ENCODE measurements around the gene PEX1.

PEX1 gene

DNA sequence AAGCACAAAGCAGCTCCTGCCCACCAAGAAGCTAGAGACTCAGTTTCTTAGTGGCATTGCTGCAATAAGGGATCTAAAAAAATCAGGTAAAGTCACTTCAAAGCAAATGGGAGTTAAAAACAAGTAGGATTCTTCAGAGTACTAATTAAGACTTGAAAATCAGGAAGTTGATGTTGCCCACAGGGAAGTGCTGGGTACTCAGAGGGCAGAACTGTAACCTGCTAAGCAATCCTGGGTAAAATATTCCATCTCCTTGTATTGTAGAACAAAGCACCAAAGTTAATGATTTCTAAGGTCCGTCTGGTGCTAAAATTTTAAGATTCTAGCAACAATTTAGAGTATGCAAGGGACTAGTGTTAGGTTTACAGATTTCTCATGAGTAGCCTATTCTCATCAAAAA is 8.3 kb downstream of the PEX1 start (continued):
- TF ChIP-seq, protein P1, sequence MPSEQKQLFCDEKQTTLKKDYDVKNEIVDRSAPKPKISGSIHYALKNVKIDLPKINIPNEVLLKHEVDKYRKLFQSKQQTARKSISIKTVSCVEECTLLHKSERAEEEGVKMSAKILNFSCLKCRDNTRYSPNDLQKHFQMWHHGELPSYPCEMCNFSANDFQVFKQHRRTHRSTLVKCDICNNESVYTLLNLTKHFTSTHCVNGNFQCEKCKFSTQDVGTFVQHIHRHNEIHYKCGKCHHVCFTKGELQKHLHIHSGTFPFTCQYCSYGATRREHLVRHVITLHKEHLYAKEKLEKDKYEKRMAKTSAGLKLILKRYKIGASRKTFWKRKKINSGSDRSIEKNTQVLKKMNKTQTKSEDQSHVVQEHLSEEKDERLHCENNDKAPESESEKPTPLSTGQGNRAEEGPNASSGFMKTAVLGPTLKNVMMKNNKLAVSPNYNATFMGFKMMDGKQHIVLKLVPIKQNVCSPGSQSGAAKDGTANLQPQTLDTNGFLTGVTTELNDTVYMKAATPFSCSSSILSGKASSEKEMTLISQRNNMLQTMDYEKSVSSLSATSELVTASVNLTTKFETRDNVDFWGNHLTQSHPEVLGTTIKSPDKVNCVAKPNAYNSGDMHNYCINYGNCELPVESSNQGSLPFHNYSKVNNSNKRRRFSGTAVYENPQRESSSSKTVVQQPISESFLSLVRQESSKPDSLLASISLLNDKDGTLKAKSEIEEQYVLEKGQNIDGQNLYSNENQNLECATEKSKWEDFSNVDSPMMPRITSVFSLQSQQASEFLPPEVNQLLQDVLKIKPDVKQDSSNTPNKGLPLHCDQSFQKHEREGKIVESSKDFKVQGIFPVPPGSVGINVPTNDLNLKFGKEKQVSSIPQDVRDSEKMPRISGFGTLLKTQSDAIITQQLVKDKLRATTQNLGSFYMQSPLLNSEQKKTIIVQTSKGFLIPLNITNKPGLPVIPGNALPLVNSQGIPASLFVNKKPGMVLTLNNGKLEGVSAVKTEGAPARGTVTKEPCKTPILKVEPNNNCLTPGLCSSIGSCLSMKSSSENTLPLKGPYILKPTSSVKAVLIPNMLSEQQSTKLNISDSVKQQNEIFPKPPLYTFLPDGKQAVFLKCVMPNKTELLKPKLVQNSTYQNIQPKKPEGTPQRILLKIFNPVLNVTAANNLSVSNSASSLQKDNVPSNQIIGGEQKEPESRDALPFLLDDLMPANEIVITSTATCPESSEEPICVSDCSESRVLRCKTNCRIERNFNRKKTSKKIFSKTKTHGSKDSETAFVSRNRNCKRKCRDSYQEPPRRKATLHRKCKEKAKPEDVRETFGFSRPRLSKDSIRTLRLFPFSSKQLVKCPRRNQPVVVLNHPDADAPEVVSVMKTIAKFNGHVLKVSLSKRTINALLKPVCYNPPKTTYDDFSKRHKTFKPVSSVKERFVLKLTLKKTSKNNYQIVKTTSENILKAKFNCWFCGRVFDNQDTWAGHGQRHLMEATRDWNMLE (tag by site-specific recombination; conservative IDR thresholded peaks at IDR 0.05; ENCODE audit: low read depth): no peak
- TF ChIP-seq ZNF560 (tag by site-specific recombination; IDR thresholded peaks at IDR 0.05; ENCODE audit: borderline replicate concordance) (no peak), ZNF248 (tag by site-specific recombination; IDR thresholded peaks at IDR 0.05) (no peak), ZEB2 (tag by site-specific recombination; IDR thresholded peaks at IDR 0.05) (no peak)
- TF ChIP-seq, protein P2, sequence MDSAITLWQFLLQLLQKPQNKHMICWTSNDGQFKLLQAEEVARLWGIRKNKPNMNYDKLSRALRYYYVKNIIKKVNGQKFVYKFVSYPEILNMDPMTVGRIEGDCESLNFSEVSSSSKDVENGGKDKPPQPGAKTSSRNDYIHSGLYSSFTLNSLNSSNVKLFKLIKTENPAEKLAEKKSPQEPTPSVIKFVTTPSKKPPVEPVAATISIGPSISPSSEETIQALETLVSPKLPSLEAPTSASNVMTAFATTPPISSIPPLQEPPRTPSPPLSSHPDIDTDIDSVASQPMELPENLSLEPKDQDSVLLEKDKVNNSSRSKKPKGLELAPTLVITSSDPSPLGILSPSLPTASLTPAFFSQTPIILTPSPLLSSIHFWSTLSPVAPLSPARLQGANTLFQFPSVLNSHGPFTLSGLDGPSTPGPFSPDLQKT (IDR thresholded peaks at IDR 0.05; ENCODE audit: borderline replicate concordance, low read depth, low read length): no peak

DNA sequence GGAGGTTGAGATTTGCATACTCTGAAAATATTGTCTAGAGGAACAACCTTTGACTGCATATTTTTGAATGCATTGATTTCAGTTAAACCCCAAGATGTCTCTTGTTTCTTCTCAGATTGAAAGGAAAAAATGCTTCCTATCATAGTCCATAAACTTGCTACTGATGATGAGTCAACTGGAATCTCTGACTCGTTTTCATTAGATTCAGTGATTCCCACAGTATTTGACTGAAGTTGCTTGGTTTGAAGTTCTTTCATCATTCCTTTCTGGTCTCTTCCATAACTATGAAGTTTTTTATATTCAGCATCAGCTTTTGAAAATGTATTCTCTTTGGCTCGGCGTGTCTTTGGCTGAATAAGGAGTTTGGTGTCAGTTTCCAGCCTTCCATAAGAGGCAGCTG is 10.7 kb downstream of the PEX1 start:
- H3K27ac ChIP-seq (ENCODE audit: extremely low read depth, low read depth, low read length): no peak overlapping the region
- H3K9me3 ChIP-seq (ENCODE audit: control insufficient read depth, insufficient read depth, low read depth, low read length): no peaks in the 10 kb centered on the region
- H3K4me1 ChIP-seq (ENCODE audit: control insufficient read depth, insufficient read depth, low read length): no peaks in the 10 kb centered on the region
- H3K36me3 ChIP-seq (ENCODE audit: control insufficient read depth in 2 of 2, insufficient read depth in 1 of 2, low read length in 2 of 2): peaks cover 41 to 47% of the 10 kb centered on the region in 2 experiments
- ChIA-PET POLR2A (interaction anchor here (1.8 kb wide), 1 partner anchor 11 kb away, joined by 11 read pairs; the partner anchor contains the start of genes PEX1 and RBM48), CTCF (no interaction called here)
- H3K4me3 ChIP-seq (ENCODE audit: low read depth, low read length): no peak overlapping the region
- no peak for TF ChIP-seq IKZF3 (tag by site-specific recombination; IDR thresholded peaks at IDR 0.05)
- no peak for TF ChIP-seq ZNF239 (tag by site-specific recombination; IDR thresholded peaks at IDR 0.05)
- TF ChIP-seq RBAK (tag by site-specific recombination; IDR thresholded peaks at IDR 0.05): no peak
- no peak for TF ChIP-seq ZNF354C (tag by site-specific recombination; IDR thresholded peaks at IDR 0.05; ENCODE audit: borderline replicate concordance, low read depth)
- no peak for TF ChIP-seq ZNF837 (tag by site-specific recombination; IDR thresholded peaks at IDR 0.05)
- no peak for TF ChIP-seq ZNF521 (tag by site-specific recombination; IDR thresholded peaks at IDR 0.05)
- TF ChIP-seq, protein P3, sequence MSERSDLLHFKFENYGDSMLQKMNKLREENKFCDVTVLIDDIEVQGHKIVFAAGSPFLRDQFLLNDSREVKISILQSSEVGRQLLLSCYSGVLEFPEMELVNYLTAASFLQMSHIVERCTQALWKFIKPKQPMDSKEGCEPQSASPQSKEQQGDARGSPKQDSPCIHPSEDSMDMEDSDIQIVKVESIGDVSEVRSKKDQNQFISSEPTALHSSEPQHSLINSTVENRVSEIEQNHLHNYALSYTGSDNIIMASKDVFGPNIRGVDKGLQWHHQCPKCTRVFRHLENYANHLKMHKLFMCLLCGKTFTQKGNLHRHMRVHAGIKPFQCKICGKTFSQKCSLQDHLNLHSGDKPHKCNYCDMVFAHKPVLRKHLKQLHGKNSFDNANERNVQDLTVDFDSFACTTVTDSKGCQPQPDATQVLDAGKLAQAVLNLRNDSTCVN (tag by site-specific recombination; optimal IDR thresholded peaks at IDR 0.05): no peak
- TF ChIP-seq ZNF121 (tag by site-specific recombination; IDR thresholded peaks at IDR 0.05): no peak
- TF ChIP-seq HOXA7 (CRISPR knock-in tag; IDR thresholded peaks at IDR 0.05; ENCODE audit: borderline replicate concordance): no peak
- TF ChIP-seq ZNF530 (tag by site-specific recombination; IDR thresholded peaks at IDR 0.05; ENCODE audit: low read depth): no peak
- TF ChIP-seq, protein P4, sequence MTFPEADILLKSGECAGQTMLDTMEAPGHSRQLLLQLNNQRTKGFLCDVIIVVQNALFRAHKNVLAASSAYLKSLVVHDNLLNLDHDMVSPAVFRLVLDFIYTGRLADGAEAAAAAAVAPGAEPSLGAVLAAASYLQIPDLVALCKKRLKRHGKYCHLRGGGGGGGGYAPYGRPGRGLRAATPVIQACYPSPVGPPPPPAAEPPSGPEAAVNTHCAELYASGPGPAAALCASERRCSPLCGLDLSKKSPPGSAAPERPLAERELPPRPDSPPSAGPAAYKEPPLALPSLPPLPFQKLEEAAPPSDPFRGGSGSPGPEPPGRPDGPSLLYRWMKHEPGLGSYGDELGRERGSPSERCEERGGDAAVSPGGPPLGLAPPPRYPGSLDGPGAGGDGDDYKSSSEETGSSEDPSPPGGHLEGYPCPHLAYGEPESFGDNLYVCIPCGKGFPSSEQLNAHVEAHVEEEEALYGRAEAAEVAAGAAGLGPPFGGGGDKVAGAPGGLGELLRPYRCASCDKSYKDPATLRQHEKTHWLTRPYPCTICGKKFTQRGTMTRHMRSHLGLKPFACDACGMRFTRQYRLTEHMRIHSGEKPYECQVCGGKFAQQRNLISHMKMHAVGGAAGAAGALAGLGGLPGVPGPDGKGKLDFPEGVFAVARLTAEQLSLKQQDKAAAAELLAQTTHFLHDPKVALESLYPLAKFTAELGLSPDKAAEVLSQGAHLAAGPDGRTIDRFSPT (tag by site-specific recombination; IDR thresholded peaks at IDR 0.05): no peak
- TF ChIP-seq, protein P5, sequence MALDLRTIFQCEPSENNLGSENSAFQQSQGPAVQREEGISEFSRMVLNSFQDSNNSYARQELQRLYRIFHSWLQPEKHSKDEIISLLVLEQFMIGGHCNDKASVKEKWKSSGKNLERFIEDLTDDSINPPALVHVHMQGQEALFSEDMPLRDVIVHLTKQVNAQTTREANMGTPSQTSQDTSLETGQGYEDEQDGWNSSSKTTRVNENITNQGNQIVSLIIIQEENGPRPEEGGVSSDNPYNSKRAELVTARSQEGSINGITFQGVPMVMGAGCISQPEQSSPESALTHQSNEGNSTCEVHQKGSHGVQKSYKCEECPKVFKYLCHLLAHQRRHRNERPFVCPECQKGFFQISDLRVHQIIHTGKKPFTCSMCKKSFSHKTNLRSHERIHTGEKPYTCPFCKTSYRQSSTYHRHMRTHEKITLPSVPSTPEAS (tag by site-specific recombination; IDR thresholded peaks at IDR 0.05): no peak
- TF ChIP-seq ZNF311 (tag by site-specific recombination; IDR thresholded peaks at IDR 0.05; ENCODE audit: borderline replicate concordance): no peak
- TF ChIP-seq ZNF416 (tag by site-specific recombination; IDR thresholded peaks at IDR 0.05): no peak
- TF ChIP-seq ZEB2 (tag by site-specific recombination; IDR thresholded peaks at IDR 0.05): no peak
- TF ChIP-seq, protein P6, sequence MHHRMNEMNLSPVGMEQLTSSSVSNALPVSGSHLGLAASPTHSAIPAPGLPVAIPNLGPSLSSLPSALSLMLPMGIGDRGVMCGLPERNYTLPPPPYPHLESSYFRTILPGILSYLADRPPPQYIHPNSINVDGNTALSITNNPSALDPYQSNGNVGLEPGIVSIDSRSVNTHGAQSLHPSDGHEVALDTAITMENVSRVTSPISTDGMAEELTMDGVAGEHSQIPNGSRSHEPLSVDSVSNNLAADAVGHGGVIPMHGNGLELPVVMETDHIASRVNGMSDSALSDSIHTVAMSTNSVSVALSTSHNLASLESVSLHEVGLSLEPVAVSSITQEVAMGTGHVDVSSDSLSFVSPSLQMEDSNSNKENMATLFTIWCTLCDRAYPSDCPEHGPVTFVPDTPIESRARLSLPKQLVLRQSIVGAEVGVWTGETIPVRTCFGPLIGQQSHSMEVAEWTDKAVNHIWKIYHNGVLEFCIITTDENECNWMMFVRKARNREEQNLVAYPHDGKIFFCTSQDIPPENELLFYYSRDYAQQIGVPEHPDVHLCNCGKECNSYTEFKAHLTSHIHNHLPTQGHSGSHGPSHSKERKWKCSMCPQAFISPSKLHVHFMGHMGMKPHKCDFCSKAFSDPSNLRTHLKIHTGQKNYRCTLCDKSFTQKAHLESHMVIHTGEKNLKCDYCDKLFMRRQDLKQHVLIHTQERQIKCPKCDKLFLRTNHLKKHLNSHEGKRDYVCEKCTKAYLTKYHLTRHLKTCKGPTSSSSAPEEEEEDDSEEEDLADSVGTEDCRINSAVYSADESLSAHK (tag by site-specific recombination; IDR thresholded peaks at IDR 0.05): no peak
